A549 (cell line): ENCODE results near the gene MPP3. TPM values are rescaled to one million over a fixed set of nuclear protein-coding genes. Genes with fewer than 3 reads are reported as not detected.
A peak's percentile ranks its signal among the peaks of the same experiment; 100 is the strongest.
"Not testable (repeated sequence)": the region's sequence is repeated elsewhere in the genome, so short reads cannot be mapped to it uniquely, and the experiment has no call there.

ENCODE experiments used
- ATAC-seq, 2 experiments: fragments of 200-7000 bp in 1 of 2; fragments of >200 bp in 1 of 2; cut with Nextera tagmentation in 1 of 2; cut with Tn5 transposase in 1 of 2; 3 replicates each; pipeline versions ENCODE4 v1.8.0 to v1.9.1; 2018 to 2020; ENCODE audit warnings: mild to moderate bottlenecking in 1 of 2, moderate library complexity in 1 of 2
- CTCF ChIA-PET: fragments of 300-600 bp; sonication (Branson Sonifier 250); formaldehyde crosslinking; extraction: SDS; loops from one replicate; lab custom pipeline; 2021; ENCODE audit warnings: antibody characterized with exemption, inconsistent platforms; lab: Yijun Ruan, JAX
- POLR2A ChIA-PET: fragments of 350-600 bp; formaldehyde crosslinking; extraction: SDS; loops from one replicate; lab custom pipeline; 2021; ENCODE audit warnings: antibody characterized with exemption, inconsistent platforms; lab: Yijun Ruan, JAX
- DNase-seq, 2 experiments: peaks; one replicate each; pipeline versions ENCODE4 v3.0.0 to v3.0.0-alpha.2; 2011 to 2016; ENCODE audit warnings: low read depth in 1 of 2, low spot score in 1 of 2
- FAIRE-seq: peaks from 2 replicates; lab custom pipeline; 2011; peaks lifted over from hg19 to GRCh38; lab: Jason Lieb, UNC
- H3K27ac ChIP-seq, 2 experiments: fragments of >200 bp; sonication (Bioruptor Twin); formaldehyde crosslinking; 3 replicates each; pipeline ENCODE4 v1.5.1; 2016 to 2017
- H3K4me1 ChIP-seq: fragments of >200 bp; sonication (Bioruptor Twin); formaldehyde crosslinking; 3 replicates; pipeline ENCODE4 v1.6.1; 2016
- H3K4me2 ChIP-seq: fragments of >200 bp; sonication (Bioruptor Twin); formaldehyde crosslinking; 3 replicates; pipeline ENCODE4 v1.6.1; 2016
- H3K4me3 ChIP-seq: fragments of >200 bp; sonication (Bioruptor Twin); formaldehyde crosslinking; 3 replicates; pipeline ENCODE4 v1.5.1; 2016
- H3K9me3 ChIP-seq: fragments of >200 bp; sonication (Bioruptor Twin); formaldehyde crosslinking; 3 replicates; pipeline ENCODE4 v1.6.1; 2016
- CBX2 ChIP-seq: fragments of 200-600 bp; sonication (generic); IDR thresholded peaks from 2 replicates; pipeline ENCODE4 v1.6.1; 2016; ENCODE audit warnings: low read depth, mild to moderate bottlenecking, borderline replicate concordance
- CHD2 ChIP-seq: fragments of 150-350 bp; IDR thresholded peaks from 2 replicates; pipeline ENCODE4 v1.6.1; 2014; ENCODE audit warnings: low read length; ENCODE audit not compliant: partially characterized antibody
- CHD4 ChIP-seq: fragments of 200-600 bp; sonication (generic); IDR thresholded peaks from 2 replicates; pipeline ENCODE4 v1.6.1; 2016; ENCODE audit warnings: antibody characterized with exemption, mild to moderate bottlenecking, borderline replicate concordance
- EHMT2 ChIP-seq: fragments of 200-600 bp; sonication (generic); IDR thresholded peaks from 2 replicates; pipeline ENCODE4 v1.6.1; 2016; ENCODE audit warnings: antibody characterized with exemption, low read depth, mild to moderate bottlenecking, moderate library complexity
- FOSB ChIP-seq: fragments of 250-450 bp; sonication (Bioruptor Pico); IDR thresholded peaks from 2 replicates; pipeline ENCODE4 v1.5.0; 2020; ENCODE audit warnings: mild to moderate bottlenecking, moderate library complexity
- HDAC2 ChIP-seq: fragments of 200-600 bp; sonication (generic); IDR thresholded peaks from 2 replicates; pipeline ENCODE4 v1.6.1; 2016
- HOXB13 ChIP-seq: fragments of 250-450 bp; sonication (Bioruptor Pico); IDR thresholded peaks from 2 replicates; pipeline ENCODE4 v1.5.0; 2020; ENCODE audit warnings: low read depth, mild to moderate bottlenecking, moderate library complexity
- HOXB5 ChIP-seq: fragments of 250-450 bp; sonication (Bioruptor Pico); IDR thresholded peaks from 2 replicates; pipeline ENCODE4 v1.5.0; 2020; ENCODE audit warnings: mild to moderate bottlenecking, moderate library complexity
- JUNB ChIP-seq: fragments of >200 bp; sonication (Bioruptor Twin); formaldehyde crosslinking; IDR thresholded peaks from 2 replicates; pipeline ENCODE4 v1.6.1; 2016
- MAZ ChIP-seq: fragments of 150-350 bp; IDR thresholded peaks from 2 replicates; pipeline ENCODE4 v1.6.1; 2014; ENCODE audit warnings: antibody characterized with exemption, low read depth, low read length, borderline replicate concordance
- NFE2L2 ChIP-seq: fragments of 150-350 bp; conservative IDR thresholded peaks from 2 replicates; pipeline ENCODE4 v1.6.1; 2014; ENCODE audit warnings: low read length
- NR3C1 ChIP-seq: fragments of >200 bp; sonication (Bioruptor Twin); formaldehyde crosslinking; IDR thresholded peaks from 3 replicates; pipeline ENCODE4 v1.6.1; 2017
- POLR2A ChIP-seq: IDR thresholded peaks from 2 replicates; pipeline ENCODE4 v1.6.1; 2012; ENCODE audit warnings: mild to moderate bottlenecking, low read length
- POLR2AphosphoS2 ChIP-seq: conservative IDR thresholded peaks from 2 replicates; pipeline ENCODE4 v1.6.1; 2012; ENCODE audit warnings: low read length, improper control_type of control experiment, inconsistent platforms
- RCOR1 ChIP-seq: fragments of 150-350 bp; IDR thresholded peaks from 2 replicates; pipeline ENCODE4 v1.6.1; 2014; ENCODE audit warnings: antibody characterized with exemption, low read length, low read depth
- SREBF2 ChIP-seq: fragments of 450-650 bp; IDR thresholded peaks from 2 replicates; pipeline ENCODE4 v1.6.1; 2014; ENCODE audit warnings: mild to moderate bottlenecking, moderate library complexity
- TFCP2L1 ChIP-seq: fragments of 250-450 bp; sonication (Bioruptor Pico); IDR thresholded peaks from 2 replicates; pipeline ENCODE4 v1.5.0; 2021; ENCODE audit warnings: mild to moderate bottlenecking
- TP53 ChIP-seq: fragments of 250-450 bp; sonication (Bioruptor Pico); IDR thresholded peaks from 2 replicates; pipeline ENCODE4 v1.5.0; 2021; ENCODE audit warnings: mild to moderate bottlenecking, moderate library complexity
- ZFP36 ChIP-seq: fragments of 450-650 bp; IDR thresholded peaks from 2 replicates; pipeline ENCODE4 v1.6.1; 2014; ENCODE audit warnings: borderline replicate concordance; ENCODE audit not compliant: partially characterized antibody
- ZNF302 ChIP-seq: fragments of 250-450 bp; sonication (Bioruptor Pico); IDR thresholded peaks from 2 replicates; pipeline ENCODE4 v1.9.0; 2021; ENCODE audit warnings: inconsistent platforms, mild to moderate bottlenecking, moderate library complexity
- ZSCAN20 ChIP-seq: fragments of 250-450 bp; sonication (Bioruptor Pico); IDR thresholded peaks from 2 replicates; pipeline ENCODE4 v1.8.0; 2022; ENCODE audit warnings: mild to moderate bottlenecking, moderate library complexity
- WGBS: methylation state at CpG from one replicate; pipeline ENCODE4 v1.1.6; 2017; ENCODE audit errors: missing lambda C conversion rate; 5-methylcytosine and 5-hydroxymethylcytosine counted together
- polyA plus RNA-seq, 4 experiments: library from polyadenylated mRNA; depleted of rRNA in 3 of 4; stranded (reverse); fragments of >200 nt; fragmentation: RNase III in 1 of 4; extraction: RNeasy Plus Mini Kit Qiagen cat#74134 plus additional on column Dnase treatment in 1 of 4; gene quantifications; 2 replicates in 3 of 4; 3 replicates in 1 of 4; pipeline ENCODE4 v1.2.3, GENCODE V29; 2011 to 2017
- TF ChIP-seq, protein P1 (sequence below): IDR thresholded peaks from 2 replicates; pipeline ENCODE4 v1.6.1; 2012
- TF ChIP-seq, protein P2 (sequence below): IDR thresholded peaks from 2 replicates; pipeline ENCODE4 v1.6.1; 2012
- TF ChIP-seq, protein P3 (sequence below): fragments of 250-450 bp; sonication (Bioruptor Pico); IDR thresholded peaks from 2 replicates; pipeline ENCODE4 v1.5.0; 2020; ENCODE audit warnings: low read depth, mild to moderate bottlenecking, moderate library complexity
- TF ChIP-seq, protein P4 (sequence below): fragments of 150-350 bp; IDR thresholded peaks from 2 replicates; pipeline ENCODE4 v1.6.1; 2014; ENCODE audit warnings: low read depth, mild to moderate bottlenecking, low read length

Gene MPP3
- polyA plus RNA-seq, 2 of the 4 experiments (the other 2 are of a cell fraction), result 15.5 to 21.4 TPM

DNA sequence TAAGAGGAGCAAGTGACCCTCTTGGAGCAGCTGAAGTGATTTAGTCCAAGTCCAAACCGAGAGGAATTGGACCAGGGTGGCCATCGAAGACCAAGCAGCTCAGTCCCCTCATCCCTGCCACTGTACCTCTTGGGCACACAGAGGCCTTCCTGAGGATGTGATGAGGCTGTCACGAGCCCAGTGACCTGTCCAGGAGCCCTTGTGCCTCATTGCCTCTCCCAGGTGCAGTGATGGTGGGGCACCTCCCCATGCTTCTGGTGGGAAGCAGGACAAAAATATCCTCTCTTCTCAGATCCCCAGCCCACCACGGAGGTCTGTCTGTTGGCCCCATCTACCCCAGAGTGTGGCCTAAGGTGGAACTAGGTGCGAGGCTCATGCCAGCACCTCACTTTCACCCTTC, 11.3 kb upstream of the MPP3 start:
- DNase-seq (no peak), FAIRE-seq (no peak), ATAC-seq (no peak)
- 71% methylated on average over 5 of the region's 5 CpGs for WGBS
- CTCF ChIA-PET, result interaction anchor here (0.5 to 10.8 kb wide), 10 partner anchors 12 to 99 kb away, joined by 3 to 168 read pairs (median 11); partner anchors contain the start of genes CFAP97D1 and MPP3
- TF ChIP-seq TFCP2L1 (CRISPR knock-in tag) (no peak), MAZ (no peak)
- H3K4me1 ChIP-seq, result peaks cover 39% of the 10 kb centered on the region
- H3K4me2 ChIP-seq, result no peak overlapping the region
- no peaks in the 10 kb centered on the region for H3K9me3 ChIP-seq
- H3K4me3 ChIP-seq, result no peak overlapping the region
- no peak overlapping the region for H3K27ac ChIP-seq
- POLR2A ChIA-PET, result no interaction called here

DNA sequence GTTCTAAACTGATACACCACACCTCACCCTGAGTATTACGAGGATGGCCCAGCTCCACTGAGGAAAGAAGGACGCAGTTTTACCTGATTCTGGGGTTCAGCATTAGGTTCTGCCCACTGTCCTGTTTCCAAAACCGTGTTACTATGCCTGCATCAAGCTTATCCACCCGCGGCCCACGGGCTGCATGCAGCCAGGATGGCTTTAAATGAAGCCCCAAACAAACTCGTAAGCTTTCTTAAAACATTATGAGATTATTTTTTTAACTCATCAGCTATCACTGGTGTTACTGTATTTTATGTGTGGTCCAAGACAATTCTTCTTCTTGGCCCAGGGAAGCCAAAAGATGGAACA, 10.0 kb upstream of the MPP3 start:
- FAIRE-seq (no peak), ATAC-seq (no peak; a peak in 1 of 6 replicates)
- CTCF ChIA-PET, result interaction anchor here (0.6 to 10.8 kb wide), 8 partner anchors 13 to 533 kb away, joined by 3 to 168 read pairs (median 19); partner anchors contain the start of gene MPP3

DNA sequence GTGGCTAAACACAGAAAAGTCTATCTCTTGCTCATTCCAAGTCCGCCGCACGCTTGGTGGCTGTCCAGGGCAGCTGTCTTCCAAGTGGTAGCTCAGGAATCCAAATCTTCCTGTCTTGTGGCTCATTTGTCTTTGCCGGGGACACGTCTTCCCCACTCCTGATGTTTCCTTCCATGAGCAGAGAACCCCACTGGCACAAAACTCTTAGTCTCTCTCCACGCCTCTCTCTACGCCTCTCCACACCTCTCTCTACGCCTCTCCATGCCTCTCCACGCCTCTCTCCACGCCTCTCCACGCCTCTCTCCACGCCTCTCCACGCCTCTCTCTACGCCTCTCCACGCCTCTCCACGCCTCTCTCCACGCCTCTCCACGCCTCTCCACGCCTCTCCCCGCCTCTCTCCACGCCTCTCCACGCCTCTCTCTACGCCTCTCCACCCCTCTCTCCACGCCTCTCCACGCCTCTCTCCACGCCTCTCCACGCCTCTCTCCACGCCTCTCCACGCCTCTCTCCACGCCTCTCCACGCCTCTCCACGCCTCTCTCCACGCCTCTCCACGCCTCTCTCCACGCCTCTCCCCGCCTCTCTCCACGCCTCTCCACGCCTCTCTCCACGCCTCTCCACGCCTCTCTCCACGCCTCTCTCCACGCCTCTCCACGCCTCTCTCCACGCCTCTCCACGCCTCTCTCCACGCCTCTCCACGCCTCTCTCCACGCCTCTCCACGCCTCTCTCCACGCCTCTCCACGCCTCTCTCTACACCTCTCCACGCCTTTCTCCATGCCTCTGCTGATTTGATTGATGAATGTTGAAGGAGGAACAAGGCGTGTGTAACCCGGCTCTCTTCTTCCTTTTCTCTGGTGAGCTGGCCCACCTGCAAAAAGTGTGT, 9.4 kb upstream of the MPP3 start:
- FAIRE-seq, H3K9me3 ChIP-seq: not testable (repeated sequence)
- TF ChIP-seq CHD4 (0 out of 2 replicates have a peak, but pooled peaks have one; percentile 43), HOXB5 (peak; percentile 96)
- TF ChIP-seq, protein P1, sequence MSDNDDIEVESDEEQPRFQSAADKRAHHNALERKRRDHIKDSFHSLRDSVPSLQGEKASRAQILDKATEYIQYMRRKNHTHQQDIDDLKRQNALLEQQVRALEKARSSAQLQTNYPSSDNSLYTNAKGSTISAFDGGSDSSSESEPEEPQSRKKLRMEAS, result peak; percentile 85
- Histone ChIP-seq H3K4me1 (peaks cover 43% of the 10 kb centered on the region), H3K4me3 (peak overlapping the region; percentile 40), H3K27ac (peak overlapping the region; percentile 27 to 57; a peak in 4 of 6 replicates), H3K4me2 (peak overlapping the region; percentile 99)
- ChIA-PET CTCF (interaction anchor here (0.6 to 10.8 kb wide), 12 partner anchors 12 to 532 kb away, joined by 3 to 168 read pairs (median 5); partner anchors contain the start of gene MPP3), POLR2A (interaction anchor here (0.6 to 2.7 kb wide), 4 partner anchors 43 to 817 kb away, joined by 4 to 9 read pairs (median 5); partner anchors contain the start of gene DUSP3)
- 3% methylated on average over 45 of the region's 54 CpGs for WGBS
- ATAC-seq, result peak; percentile 64 to 75
- DNase-seq, result peak; percentile 71 to 89

More for the DNA sequence above, 10.0 kb upstream of the MPP3 start:
- TF ChIP-seq, protein P2, sequence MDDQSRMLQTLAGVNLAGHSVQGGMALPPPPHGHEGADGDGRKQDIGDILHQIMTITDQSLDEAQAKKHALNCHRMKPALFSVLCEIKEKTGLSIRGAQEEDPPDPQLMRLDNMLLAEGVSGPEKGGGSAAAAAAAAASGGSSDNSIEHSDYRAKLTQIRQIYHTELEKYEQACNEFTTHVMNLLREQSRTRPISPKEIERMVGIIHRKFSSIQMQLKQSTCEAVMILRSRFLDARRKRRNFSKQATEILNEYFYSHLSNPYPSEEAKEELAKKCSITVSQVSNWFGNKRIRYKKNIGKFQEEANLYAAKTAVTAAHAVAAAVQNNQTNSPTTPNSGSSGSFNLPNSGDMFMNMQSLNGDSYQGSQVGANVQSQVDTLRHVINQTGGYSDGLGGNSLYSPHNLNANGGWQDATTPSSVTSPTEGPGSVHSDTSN, result no peak
- TF ChIP-seq TP53 (CRISPR knock-in tag) (no peak), RCOR1 (no peak), NFE2L2 (no peak), CBX2 (no peak), EHMT2 (no peak), HOXB13 (CRISPR knock-in tag) (no peak), POLR2AphosphoS2 (no peak)
- Histone ChIP-seq H3K4me1 (peaks cover 43% of the 10 kb centered on the region), H3K27ac (peak overlapping the region; percentile 2 to 57; a peak in 2 of 6 replicates), H3K4me2 (peak overlapping the region; percentile 63), H3K9me3 (no peaks in the 10 kb centered on the region), H3K4me3 (peak overlapping the region; percentile 12; the same call in 1 of the 3 replicates)
- 20% methylated on average over 7 of the region's 7 CpGs for WGBS
- POLR2A ChIA-PET, result interaction anchor here (2.7 kb wide), 1 partner anchor 64 kb away, joined by 9 read pairs; the partner anchor contains the start of gene DUSP3
- DNase-seq, result no peak

DNA sequence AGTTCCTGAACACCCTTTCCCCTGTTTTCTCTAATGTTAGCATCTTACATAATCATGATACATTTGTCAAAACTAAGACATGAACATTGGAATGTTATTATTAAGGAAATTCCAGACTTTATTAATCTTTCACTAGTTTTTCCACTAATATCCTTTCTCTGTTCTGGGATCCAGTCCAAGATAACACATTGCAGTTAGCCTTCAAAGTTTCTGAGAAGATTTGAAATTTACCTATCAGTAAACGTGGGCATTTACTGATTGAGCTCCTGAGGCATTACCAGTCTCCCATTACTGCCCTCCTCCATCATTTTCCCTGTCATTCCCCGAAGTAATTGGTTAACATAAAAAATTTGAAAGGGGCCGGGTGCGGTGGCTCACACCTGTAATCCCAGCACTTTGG, 8.3 kb upstream of the MPP3 start:
- FAIRE-seq (no peak), ATAC-seq (no peak), DNase-seq (no peak)
- H3K4me3 ChIP-seq, result no peak overlapping the region; the same call in 1 of the 3 replicates
- ChIA-PET POLR2A (interaction anchor here (0.6 to 2.7 kb wide), 2 partner anchors 21 to 63 kb away, joined by 4 to 9 read pairs; partner anchors contain the start of gene DUSP3), CTCF (interaction anchor here (0.8 to 10.8 kb wide), 14 partner anchors 11 to 558 kb away, joined by 3 to 168 read pairs (median 4); partner anchors contain the start of genes CFAP97D1 and MPP3)
- H3K4me1 ChIP-seq, result peaks cover 43% of the 10 kb centered on the region
- peak overlapping the region; percentile 99 for H3K4me2 ChIP-seq
- no peaks in the 10 kb centered on the region for H3K9me3 ChIP-seq
- H3K27ac ChIP-seq, result peak overlapping the region; percentile 27 to 83; a peak in 4 of 6 replicates
- whole genome bisulfite sequencing, result 29% methylated on average over 4 of the region's 4 CpGs
- TF ChIP-seq HDAC2 (no peak), JUNB (no peak), FOSB (CRISPR knock-in tag) (no peak), CHD4 (no peak), NR3C1 (no peak), ZNF302 (CRISPR knock-in tag) (no peak), POLR2A (no peak), CHD2 (no peak), SREBF2 (no peak), MAZ (no peak), ZSCAN20 (no peak), ZFP36 (no peak), POLR2AphosphoS2 (no peak)
- TF ChIP-seq, protein P3, sequence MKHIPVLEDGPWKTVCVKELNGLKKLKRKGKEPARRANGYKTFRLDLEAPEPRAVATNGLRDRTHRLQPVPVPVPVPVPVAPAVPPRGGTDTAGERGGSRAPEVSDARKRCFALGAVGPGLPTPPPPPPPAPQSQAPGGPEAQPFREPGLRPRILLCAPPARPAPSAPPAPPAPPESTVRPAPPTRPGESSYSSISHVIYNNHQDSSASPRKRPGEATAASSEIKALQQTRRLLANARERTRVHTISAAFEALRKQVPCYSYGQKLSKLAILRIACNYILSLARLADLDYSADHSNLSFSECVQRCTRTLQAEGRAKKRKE (CRISPR knock-in tag), result no peak
- TF ChIP-seq, protein P4, sequence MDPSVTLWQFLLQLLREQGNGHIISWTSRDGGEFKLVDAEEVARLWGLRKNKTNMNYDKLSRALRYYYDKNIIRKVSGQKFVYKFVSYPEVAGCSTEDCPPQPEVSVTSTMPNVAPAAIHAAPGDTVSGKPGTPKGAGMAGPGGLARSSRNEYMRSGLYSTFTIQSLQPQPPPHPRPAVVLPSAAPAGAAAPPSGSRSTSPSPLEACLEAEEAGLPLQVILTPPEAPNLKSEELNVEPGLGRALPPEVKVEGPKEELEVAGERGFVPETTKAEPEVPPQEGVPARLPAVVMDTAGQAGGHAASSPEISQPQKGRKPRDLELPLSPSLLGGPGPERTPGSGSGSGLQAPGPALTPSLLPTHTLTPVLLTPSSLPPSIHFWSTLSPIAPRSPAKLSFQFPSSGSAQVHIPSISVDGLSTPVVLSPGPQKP, result no peak
